ENCODE data around the gene SLC25A11. TPM values are rescaled to one million over a fixed set of nuclear protein-coding genes. Genes with fewer than 3 reads are reported as not detected.
A peak's percentile ranks its signal among the peaks of the same experiment; 100 is the strongest.

The SLC25A11 gene
- total RNA-seq, 1 donor from 2014 or later = 35.3 TPM

GRCh38 chr17:4969551-4970173 lies 29.8 kb upstream of the SLC25A11 start:
- no peak for DNase-seq
- CTCF ChIA-PET = interaction anchor here (1.3 to 1.5 kb wide), 2 partner anchors 28 to 61 kb away, joined by 4 read pairs; partner anchors contain the start of gene KIF1C
- Mint-ChIP-seq H3K4me1 (peaks cover 18% of the 10 kb centered on the region), H3K9me3 (no peaks in the 10 kb centered on the region), H3K27me3 (no peaks in the 10 kb centered on the region), H3K27ac (no peak overlapping the region), H3K4me3 (no peak overlapping the region), H3K36me3 (ENCODE audit: low read depth) (peaks cover 55% of the 10 kb centered on the region)
- TF ChIP-seq CTCF (IDR thresholded peaks at IDR 0.05) = no peak
- ATAC-seq (ENCODE audit: low read depth) = no peak
- POLR2A ChIA-PET = interaction anchor here (0.6 to 11.6 kb wide), 7 partner anchors 9 to 260 kb away, joined by 3 to 391 read pairs (median 3); partner anchors contain the start of genes CAMTA2, ENO3, PFN1 and RNF167
- intact Hi-C loops (cut with micrococcal nuclease) = loop anchor here (5.0 kb wide), 3 partner anchors 37 to 257 kb away; partner anchors contain the start of genes ARRB2, GP1BA and ZFP3

GRCh38 chr17:4969047-4969550 lies 29.3 kb upstream of the SLC25A11 start:
- no peak for ATAC-seq (ENCODE audit: low read depth)
- no peak overlapping the region for H3K27ac Mint-ChIP-seq
- CTCF ChIA-PET = interaction anchor here (1.3 kb wide), 1 partner anchor 29 kb away, joined by 4 read pairs; the partner anchor contains the start of gene KIF1C

GRCh38 chr17:4968486-4969046 lies 28.7 kb upstream of the SLC25A11 start:
- ChIA-PET CTCF (interaction anchor here (1.3 to 3.4 kb wide), 2 partner anchors 19 to 29 kb away, joined by 4 to 17 read pairs; partner anchors contain the start of genes CAMTA2 and KIF1C), POLR2A (interaction anchor here (0.6 to 11.6 kb wide), 11 partner anchors 10 to 259 kb away, joined by 3 to 391 read pairs (median 12); partner anchors contain the start of genes CAMTA2, ENO3, INCA1 and KIF1C)
- H3K9me3 Mint-ChIP-seq = no peaks in the 10 kb centered on the region
- H3K4me1 Mint-ChIP-seq = peaks cover 18% of the 10 kb centered on the region
- intact Hi-C loops (cut with micrococcal nuclease) = loop anchor here (5.0 kb wide), 3 partner anchors 36 to 256 kb away; partner anchors contain the start of genes ARRB2, GP1BA and ZFP3
- ATAC-seq (ENCODE audit: low read depth) = no peak
- TF ChIP-seq CTCF (IDR thresholded peaks at IDR 0.05) = no peak
- H3K27ac Mint-ChIP-seq = no peak overlapping the region
- no peaks in the 10 kb centered on the region for H3K27me3 Mint-ChIP-seq
- H3K4me3 Mint-ChIP-seq = no peak overlapping the region
- no peak for DNase-seq
- peaks cover 46% of the 10 kb centered on the region for H3K36me3 Mint-ChIP-seq (ENCODE audit: low read depth)

More at GRCh38 chr17:4969047-4969550, 29.3 kb upstream of the SLC25A11 start:
- no peak for DNase-seq
- peaks cover 18% of the 10 kb centered on the region for H3K4me1 Mint-ChIP-seq
- H3K4me3 Mint-ChIP-seq = no peak overlapping the region
- no peak for TF ChIP-seq CTCF (IDR thresholded peaks at IDR 0.05)
- no peaks in the 10 kb centered on the region for H3K9me3 Mint-ChIP-seq
- peaks cover 51% of the 10 kb centered on the region for H3K36me3 Mint-ChIP-seq (ENCODE audit: low read depth)
- POLR2A ChIA-PET = interaction anchor here (0.6 to 11.6 kb wide), 8 partner anchors 10 to 259 kb away, joined by 3 to 391 read pairs (median 8); partner anchors contain the start of genes CAMTA2, ENO3, PFN1 and RNF167
- intact Hi-C loops (cut with micrococcal nuclease) = loop anchor here (5.0 kb wide), 3 partner anchors 37 to 257 kb away; partner anchors contain the start of genes ARRB2, GP1BA and ZFP3
- no peaks in the 10 kb centered on the region for H3K27me3 Mint-ChIP-seq

GRCh38 chr17:4967539-4968485 lies 28.0 kb upstream of the SLC25A11 start, which contains the start of gene SPAG7:
Gene SPAG7, minus strand, starts transcription at chr17:4967817. Its CDS starts 13 bp downstream, at chr17:4967804.
- ChIA-PET CTCF (interaction anchor here (0.6 to 3.4 kb wide), 10 partner anchors 12 to 401 kb away, joined by 3 to 17 read pairs (median 6); partner anchors contain the start of genes CAMTA2, CHRNE, PFN1 and RNF167), POLR2A (interaction anchor here (0.7 to 11.6 kb wide), 32 partner anchors 11 to 824 kb away, joined by 3 to 391 read pairs (median 6); partner anchors contain the start of genes C17orf107, CAMTA2, CHRNE and CYB5D2)
- ATAC-seq (ENCODE audit: low read depth) = peak; percentile 64
- Mint-ChIP-seq H3K4me3 (no peak within 1 kb of the TSS), H3K9me3 (no peaks in the 10 kb centered on the region), H3K36me3 (ENCODE audit: low read depth) (peaks cover 42% of the 10 kb centered on the region), H3K27ac (no peak within 1 kb of the TSS), H3K4me1 (peaks cover 18% of the 10 kb centered on the region), H3K27me3 (no peaks in the 10 kb centered on the region)
- peak; percentile 96 for DNase-seq
- TF ChIP-seq CTCF (IDR thresholded peaks at IDR 0.05) = no peak
- intact Hi-C loops (cut with micrococcal nuclease) = loop anchor here (1.0 to 5.0 kb wide), 10 partner anchors 19 to 256 kb away; partner anchors contain the start of genes ARRB2, CAMTA2, GP1BA and INCA1

All from activated B cell treated with CpG ODN at 0.5 μM for 24 hours (primary cell).